Measurements from ENCODE around the gene AADACL3. TPM values are rescaled to one million over a fixed set of nuclear protein-coding genes. Genes with fewer than 3 reads are reported as not detected.

AADACL3 gene
- total and polyA plus RNA-seq, 2 donors (not counting 3 experiments of a cell fraction or from before 2014, with no cell fraction given), result not detected

- Histone ChIP-seq H3K9me1 (replicated peaks; ENCODE audit: control insufficient read depth, extremely low read depth, insufficient read depth, low read length) (no peaks in the 10 kb centered on the region), H3K4me1 (ENCODE audit: control insufficient read depth, extremely low read depth, insufficient read depth, low read length) (no peaks in the 10 kb centered on the region), H3K4me2 (ENCODE audit: insufficient read depth, low read length) (no peak overlapping the region), H3K27me3 (ENCODE audit: control insufficient read depth in 2 of 2, insufficient read depth in 2 of 2, low read length in 2 of 2) (no peaks in the 10 kb centered on the region), H4K20me1 (replicated peaks; ENCODE audit: control insufficient read depth, extremely low read depth, insufficient read depth, low read length) (no peaks in the 10 kb centered on the region), H2AFZ (ENCODE audit: low read depth, low read length) (no peak overlapping the region), H3K36me3 (ENCODE audit: control insufficient read depth in 2 of 2, extremely low read depth in 1 of 2, insufficient read depth in 2 of 2, low read length in 2 of 2) (no peaks in the 10 kb centered on the region), H3K27ac (ENCODE audit: insufficient read depth, low read depth, low read length) (no peak overlapping the region), H3K9me3 (replicated peaks; ENCODE audit: control insufficient read depth, insufficient read depth, low read length) (no peaks in the 10 kb centered on the region), H3K9ac (replicated peaks; ENCODE audit: extremely low read depth, insufficient read depth, low read length) (no peak overlapping the region), H3K4me3 (replicated peaks in 1 of 3; ENCODE audit: insufficient read depth in 1 of 3, low read depth in 1 of 3, low read length in 3 of 3) (no peak overlapping the region), H3K79me2 (ENCODE audit: control insufficient read depth, insufficient read depth, low read length) (no peaks in the 10 kb centered on the region)
- dilution Hi-C loops (cut with MboI; ENCODE audit: extremely low pct_ligation_motif_present, low sequenced_read_pairs) (no loop called here), intact Hi-C loops (cut with micrococcal nuclease) (no loop called here)
- ChIA-PET POLR2A (no interaction called here), CTCF (no interaction called here)
- no peak for FAIRE-seq
- no TSS peak for BruUV-seq (replicated peaks)
- DNase-seq (ENCODE audit: low read depth, low spot score), result no peak
- TF ChIP-seq MAX (IDR thresholded peaks at IDR 0.05; ENCODE audit: insufficient read depth, insufficient read length) (no peak), CTCF (IDR thresholded peaks at IDR 0.05; ENCODE audit: extremely low read depth in 1 of 2, insufficient read depth in 1 of 2, low read depth in 1 of 2, low read length in 2 of 2) (no peak), FOS (IDR thresholded peaks at IDR 0.05; ENCODE audit: borderline replicate concordance, insufficient read depth, low read length) (no peak), MYC (IDR thresholded peaks at IDR 0.05; ENCODE audit: low read depth, low read length) (no peak)
Observed at GRCh38 chr1:12771186-12771585, 55.3 kb downstream of the AADACL3 start.

DNA sequence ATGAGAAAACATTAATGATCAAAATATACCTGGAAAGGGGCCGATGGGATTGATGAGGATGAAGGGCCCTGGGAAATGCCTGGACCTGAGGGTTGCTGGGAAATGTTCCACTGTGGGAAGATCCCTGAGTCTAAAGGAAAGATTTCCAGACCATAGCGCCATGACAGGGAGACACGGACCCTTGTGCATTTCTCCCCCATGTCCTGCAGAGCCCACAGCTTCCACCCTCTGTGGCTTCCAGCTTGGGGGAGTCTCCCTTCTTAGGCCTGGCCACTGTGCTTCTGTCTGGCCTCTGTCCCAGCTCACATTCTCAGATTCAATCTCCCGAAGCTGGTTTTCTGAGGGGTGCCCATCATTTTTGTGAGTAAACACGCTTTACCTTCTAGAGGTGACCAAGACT, 56.6 kb downstream of the AADACL3 start:
- no peak overlapping the region for H3K27ac ChIP-seq (ENCODE audit: insufficient read depth, low read depth, low read length)
- no peak for TF ChIP-seq FOS (IDR thresholded peaks at IDR 0.05; ENCODE audit: borderline replicate concordance, insufficient read depth, low read length)
- no peak for TF ChIP-seq CTCF (IDR thresholded peaks at IDR 0.05; ENCODE audit: extremely low read depth in 1 of 2, insufficient read depth in 1 of 2, low read depth in 1 of 2, low read length in 2 of 2)
- TF ChIP-seq POLR2A (IDR thresholded peaks at IDR 0.05; ENCODE audit: low read depth, low read length), result no peak
- no peak for TF ChIP-seq MYC (IDR thresholded peaks at IDR 0.05; ENCODE audit: low read depth, low read length)
- no peak for TF ChIP-seq POLR2AphosphoS5 (IDR thresholded peaks at IDR 0.05; ENCODE audit: insufficient read depth, low read depth, low read length)
- TF ChIP-seq EZH2 (IDR thresholded peaks at IDR 0.05; ENCODE audit: borderline replicate concordance, low read depth, low read length, severe bottlenecking), result no peak
- TF ChIP-seq MAX (IDR thresholded peaks at IDR 0.05; ENCODE audit: insufficient read depth, insufficient read length), result no peak
- TF ChIP-seq GATA2 (IDR thresholded peaks at IDR 0.05; ENCODE audit: insufficient read depth, insufficient read length, low read depth, low read length), result no peak
- no peak for TF ChIP-seq JUN (IDR thresholded peaks at IDR 0.05; ENCODE audit: borderline replicate concordance, insufficient read depth, insufficient read length, low read depth)
- H2AFZ ChIP-seq (ENCODE audit: low read depth, low read length), result no peak overlapping the region
- H3K9me3 ChIP-seq (replicated peaks; ENCODE audit: control insufficient read depth, insufficient read depth, low read length), result no peaks in the 10 kb centered on the region
- H3K9me1 ChIP-seq (replicated peaks; ENCODE audit: control insufficient read depth, extremely low read depth, insufficient read depth, low read length), result no peaks in the 10 kb centered on the region
- no TSS peak for BruUV-seq (replicated peaks)
- ChIA-PET CTCF (no interaction called here), POLR2A (no interaction called here)
- intact Hi-C loops (cut with micrococcal nuclease) (no loop called here), dilution Hi-C loops (cut with MboI; ENCODE audit: extremely low pct_ligation_motif_present, low sequenced_read_pairs) (no loop called here)
- no peaks in the 10 kb centered on the region for H3K36me3 ChIP-seq (ENCODE audit: control insufficient read depth in 2 of 2, extremely low read depth in 1 of 2, insufficient read depth in 2 of 2, low read length in 2 of 2)
- no peaks in the 10 kb centered on the region for H3K79me2 ChIP-seq (ENCODE audit: control insufficient read depth, insufficient read depth, low read length)
- H3K4me2 ChIP-seq (ENCODE audit: insufficient read depth, low read length), result no peak overlapping the region
- DNase-seq (ENCODE audit: low read depth, low spot score) (no peak), FAIRE-seq (no peak)
- H3K9ac ChIP-seq (replicated peaks; ENCODE audit: extremely low read depth, insufficient read depth, low read length), result no peak overlapping the region
- no peak overlapping the region for H3K4me3 ChIP-seq (replicated peaks in 1 of 3; ENCODE audit: insufficient read depth in 1 of 3, low read depth in 1 of 3, low read length in 3 of 3)
- H3K4me1 ChIP-seq (ENCODE audit: control insufficient read depth, extremely low read depth, insufficient read depth, low read length), result no peaks in the 10 kb centered on the region
- H3K27me3 ChIP-seq (ENCODE audit: control insufficient read depth in 2 of 2, insufficient read depth in 2 of 2, low read length in 2 of 2), result no peaks in the 10 kb centered on the region
- no peaks in the 10 kb centered on the region for H4K20me1 ChIP-seq (replicated peaks; ENCODE audit: control insufficient read depth, extremely low read depth, insufficient read depth, low read length)
